ENCODE measurements around the gene ZNF19.
A peak's percentile ranks its signal among the peaks of the same experiment; 100 is the strongest.
"Not testable (repeated sequence)": the region's sequence is repeated elsewhere in the genome, so short reads cannot be mapped to it uniquely, and the experiment has no call there.

ZNF19 gene

DNA sequence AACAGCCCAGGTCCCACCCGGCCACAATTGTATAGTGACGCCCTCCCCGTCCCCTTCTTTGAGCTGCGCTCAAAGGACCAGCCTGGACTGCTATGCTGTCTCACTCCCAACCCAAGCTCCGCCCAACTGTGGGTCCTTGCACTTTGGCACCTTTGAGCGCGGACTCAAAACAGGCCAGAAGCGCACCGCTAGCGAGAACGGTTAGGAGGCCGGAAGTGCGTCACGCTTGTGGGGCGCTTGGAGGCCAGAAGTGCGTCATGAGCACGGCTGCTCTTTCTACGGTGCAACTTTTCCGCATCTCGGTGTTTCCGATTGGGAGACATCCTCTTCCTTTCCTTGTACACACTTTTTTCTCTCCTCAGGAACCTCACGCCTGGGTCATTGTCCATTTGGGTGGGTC is at the start of gene ZNF19:
Gene ZNF19, minus strand, starts transcription at position 203 of the 400 bp plus-strand sequence. CDS start 7,210 bp downstream, outside the sequence.
- no peak for DNase-seq

- DNase-seq: peak; percentile 15 to 35
These were observed 48.5 kb upstream of the ZNF19 start for GRCh38 chr16:71537643-71538042.

DNA sequence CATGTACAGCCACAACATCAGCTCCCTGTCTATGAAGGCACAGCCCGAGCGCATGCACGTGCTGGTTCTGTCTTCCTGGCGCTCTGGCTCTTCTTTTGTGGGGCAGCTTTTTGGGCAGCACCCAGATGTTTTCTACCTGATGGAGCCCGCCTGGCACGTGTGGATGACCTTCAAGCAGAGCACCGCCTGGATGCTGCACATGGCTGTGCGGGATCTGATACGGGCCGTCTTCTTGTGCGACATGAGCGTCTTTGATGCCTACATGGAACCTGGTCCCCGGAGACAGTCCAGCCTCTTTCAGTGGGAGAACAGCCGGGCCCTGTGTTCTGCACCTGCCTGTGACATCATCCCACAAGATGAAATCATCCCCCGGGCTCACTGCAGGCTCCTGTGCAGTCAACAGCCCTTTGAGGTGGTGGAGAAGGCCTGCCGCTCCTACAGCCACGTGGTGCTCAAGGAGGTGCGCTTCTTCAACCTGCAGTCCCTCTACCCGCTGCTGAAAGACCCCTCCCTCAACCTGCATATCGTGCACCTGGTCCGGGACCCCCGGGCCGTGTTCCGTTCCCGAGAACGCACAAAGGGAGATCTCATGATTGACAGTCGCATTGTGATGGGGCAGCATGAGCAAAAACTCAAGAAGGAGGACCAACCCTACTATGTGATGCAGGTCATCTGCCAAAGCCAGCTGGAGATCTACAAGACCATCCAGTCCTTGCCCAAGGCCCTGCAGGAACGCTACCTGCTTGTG is 47.8 kb upstream of the ZNF19 start:
- DNase-seq: no peak

- no peak for DNase-seq
These were observed 43.2 kb upstream of the ZNF19 start for GRCh38 chr16:71532366-71532765.

DNA sequence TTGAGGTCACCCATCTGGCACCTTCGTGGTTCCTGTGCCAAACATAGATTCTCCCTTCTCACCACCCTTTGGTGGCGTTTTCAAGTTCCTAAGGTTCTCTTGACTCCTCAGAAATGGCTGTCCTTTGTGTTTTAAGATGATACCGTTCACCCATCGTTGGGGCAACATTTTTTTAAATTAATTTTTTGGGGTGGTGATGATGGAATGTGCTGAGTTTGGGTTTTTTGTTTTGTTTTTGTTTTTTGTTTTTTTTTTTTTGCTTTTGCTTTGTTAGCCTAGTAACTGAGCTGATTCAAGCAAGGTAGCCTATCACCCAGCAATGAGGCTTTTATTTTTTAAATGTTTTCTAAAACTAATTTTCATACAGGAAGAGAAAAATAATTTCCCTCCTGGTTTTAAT is 39.7 kb upstream of the ZNF19 start:
- no peak for DNase-seq

DNA sequence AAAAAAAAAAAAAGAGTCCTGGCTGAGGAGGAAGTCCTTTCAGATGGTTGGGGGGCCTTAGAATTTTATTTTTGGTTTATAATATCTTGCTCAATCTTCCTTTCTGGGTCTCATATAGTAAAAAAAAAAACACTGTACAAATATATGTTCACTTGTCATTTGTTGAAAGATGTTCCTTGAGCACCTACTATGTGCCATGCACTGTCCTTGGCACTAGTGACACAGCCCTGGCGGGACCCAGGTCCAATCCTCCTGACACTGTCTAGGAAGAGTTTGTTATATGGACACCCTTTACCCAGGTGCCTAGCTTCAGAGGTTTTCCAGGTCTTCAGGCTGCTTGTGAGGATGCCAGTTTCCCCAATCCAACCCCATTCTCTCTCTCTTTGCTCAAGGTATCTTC is 39.1 kb upstream of the ZNF19 start:
- DNase-seq: no peak

DNA sequence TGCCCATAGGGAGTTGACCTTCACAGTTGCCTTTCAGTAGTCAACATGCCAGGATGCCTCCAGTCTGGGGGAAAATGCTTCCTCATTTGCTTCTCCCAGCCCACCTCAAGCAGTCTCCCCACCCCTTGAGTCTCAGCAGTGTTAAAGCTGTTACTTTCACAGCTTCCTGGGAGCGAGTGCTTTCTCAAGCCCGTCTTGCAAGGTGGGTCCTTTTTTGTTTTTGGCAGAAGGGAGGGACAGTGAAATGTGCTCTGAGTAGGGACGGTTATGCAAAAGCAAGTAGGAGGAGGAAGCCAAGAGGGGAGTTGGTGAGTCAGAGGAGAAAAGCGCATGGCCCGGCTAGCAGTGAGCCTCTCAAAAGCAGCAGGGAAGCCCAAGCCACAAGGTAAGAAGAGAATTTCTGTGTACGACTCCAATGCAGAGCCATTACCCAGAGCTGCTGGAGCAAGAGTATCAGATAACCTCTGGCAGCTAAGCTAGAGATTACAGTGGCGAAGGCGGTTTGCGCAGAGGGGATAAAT is 37.0 kb upstream of the ZNF19 start, which contains the start of gene CHST4:
Gene CHST4, plus strand, starts transcription at position 316 of the 521 bp plus-strand sequence. CDS start 10,252 bp downstream, outside the sequence.
- no peak for DNase-seq

GRCh38 chr16:71524566-71525553 is 35.7 kb upstream of the ZNF19 start:
- no peak for DNase-seq

DNA sequence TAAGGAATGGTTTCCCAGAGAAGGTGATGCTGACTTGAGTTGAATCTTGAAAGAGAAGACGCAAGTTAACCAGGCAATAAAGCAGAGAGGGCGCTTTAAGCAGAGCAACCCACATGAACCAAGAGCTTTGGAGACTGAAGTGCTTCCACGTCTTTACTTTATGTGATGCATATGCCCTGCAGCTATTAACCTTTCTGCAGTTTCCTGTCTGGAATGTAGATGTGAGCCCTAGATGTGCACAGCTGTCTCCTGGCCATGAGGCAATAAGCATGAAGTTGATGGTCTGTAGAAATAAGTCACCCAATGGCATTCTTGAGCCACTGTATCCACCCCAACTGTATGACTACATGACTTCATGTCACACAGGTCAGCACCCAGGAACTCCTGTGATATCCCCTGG is 31.4 kb upstream of the ZNF19 start:
- no peak for DNase-seq

GRCh38 chr16:71515026-71515425 is 25.9 kb upstream of the ZNF19 start:
- no peak for DNase-seq

DNA sequence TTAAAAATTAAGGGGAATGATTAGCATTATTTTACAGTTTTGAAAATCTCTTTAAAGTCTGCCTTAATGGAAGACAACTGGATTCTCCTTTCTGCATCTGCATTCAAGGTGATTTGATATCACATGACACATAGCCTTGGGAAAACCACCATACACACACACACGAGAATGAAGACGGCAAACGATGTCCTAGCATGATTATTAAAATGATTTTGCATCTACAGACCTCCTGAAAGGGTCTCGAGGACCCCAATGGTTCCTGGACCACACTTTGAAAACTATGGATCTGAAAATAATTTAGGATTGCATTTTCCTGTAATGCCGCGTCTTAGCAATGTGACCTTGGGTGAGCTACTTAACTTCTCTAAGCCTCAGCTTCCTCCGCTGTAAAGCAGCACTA is 25.4 kb upstream of the ZNF19 start:
- no peak for DNase-seq

DNA sequence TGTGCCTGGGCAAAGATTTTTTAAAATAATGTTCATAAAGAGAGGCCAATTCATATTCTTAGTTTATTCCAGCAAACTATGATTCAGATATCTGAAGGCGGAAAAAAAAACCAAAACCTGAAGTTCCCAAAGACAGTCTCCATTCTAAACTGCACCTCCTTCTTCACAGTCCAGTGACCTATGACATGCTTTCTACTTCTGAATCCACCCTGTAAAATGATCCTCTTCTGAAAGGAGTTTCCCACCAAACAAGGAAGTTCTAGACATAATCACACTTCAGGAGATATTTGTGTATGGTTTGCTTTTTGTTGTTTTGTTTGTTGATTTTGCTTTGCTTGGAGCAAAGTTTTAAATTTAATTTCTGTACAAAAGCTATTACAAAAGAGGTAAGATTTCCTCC is 24.2 kb upstream of the ZNF19 start:
- DNase-seq: no peak

GRCh38 chr16:71507061-71507460 is 17.9 kb upstream of the ZNF19 start:
- DNase-seq: no peak

- no peak for DNase-seq
These were observed 15.8 kb upstream of the ZNF19 start for GRCh38 chr16:71504901-71505300.

- not testable (repeated sequence) for DNase-seq
These were observed 14.9 kb upstream of the ZNF19 start for GRCh38 chr16:71504051-71504450.

- DNase-seq: no peak
These were observed 12.4 kb upstream of the ZNF19 start for GRCh38 chr16:71501547-71501946.

GRCh38 chr16:71500964-71501363 is 11.8 kb upstream of the ZNF19 start:
- DNase-seq: no peak

DNA sequence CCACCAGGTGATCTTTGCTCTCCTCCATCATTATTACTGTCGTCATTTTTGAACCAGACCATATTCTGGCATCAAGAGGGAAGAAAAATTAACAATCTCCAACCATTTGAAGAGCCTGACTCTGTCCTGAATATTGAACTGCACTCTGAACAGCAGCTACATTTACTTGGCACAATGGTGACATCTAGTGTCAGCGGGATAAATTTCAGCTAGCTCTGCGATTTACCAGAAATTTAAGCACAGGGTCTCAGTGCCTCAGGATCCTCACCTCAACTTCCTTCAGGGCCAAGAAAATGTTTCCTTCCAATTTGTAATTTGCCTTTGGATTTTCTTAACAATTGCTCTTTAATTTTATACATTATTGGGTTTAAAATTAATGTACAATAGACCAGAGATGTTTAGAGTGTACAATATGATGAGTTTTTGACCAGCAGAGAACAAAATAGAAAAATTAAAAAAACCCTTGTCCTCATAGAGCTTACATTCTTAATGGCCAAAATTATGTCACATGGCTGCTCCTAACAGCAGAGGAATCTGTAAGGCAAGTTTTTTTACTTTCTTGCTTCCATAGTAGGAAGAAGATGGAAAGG is 10.7 kb upstream of the ZNF19 start:
- peak; percentile 53 to 67 for DNase-seq

GRCh38 chr16:71498031-71498430 is 8.9 kb upstream of the ZNF19 start:
- DNase-seq: no peak

DNA sequence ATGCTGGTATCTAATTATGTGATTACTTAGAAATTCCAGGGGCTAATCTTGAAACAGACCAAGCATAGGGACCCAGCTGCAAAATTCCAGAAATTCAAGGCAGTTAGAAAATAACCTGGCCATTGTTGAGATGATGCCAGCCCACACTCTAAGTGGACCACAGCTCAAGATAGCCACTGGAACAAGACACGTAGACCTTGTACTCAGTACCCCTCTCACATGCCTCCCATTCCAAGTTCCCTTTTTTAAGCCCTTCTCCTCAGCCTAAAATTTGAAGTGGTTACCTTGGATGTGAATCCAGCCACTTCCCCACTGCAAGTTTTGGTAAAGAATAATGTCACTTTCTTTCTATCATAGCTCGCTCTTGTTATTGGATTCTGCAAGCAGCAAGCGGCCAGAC is 4.1 kb upstream of the ZNF19 start:
- no peak for DNase-seq

DNA sequence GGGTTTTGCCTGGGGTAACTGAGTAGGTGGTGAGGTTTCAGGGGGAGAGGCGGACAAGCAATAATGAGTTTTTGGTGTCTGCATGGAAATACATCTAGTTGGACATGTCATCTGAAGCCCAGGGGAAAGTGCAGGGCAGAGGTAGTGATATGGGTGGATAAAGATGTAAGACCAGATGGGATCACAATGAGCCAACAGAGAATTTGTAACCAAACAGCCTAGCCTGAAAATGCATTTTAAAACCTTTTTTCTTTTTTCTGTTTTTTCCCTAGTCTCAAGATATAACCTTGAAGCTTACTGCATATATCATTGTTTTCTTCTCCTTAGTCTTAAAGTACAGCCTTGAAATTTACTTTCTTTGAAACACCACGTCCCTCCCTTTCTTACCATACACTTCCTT is 3.7 kb upstream of the ZNF19 start:
- DNase-seq: no peak

DNA sequence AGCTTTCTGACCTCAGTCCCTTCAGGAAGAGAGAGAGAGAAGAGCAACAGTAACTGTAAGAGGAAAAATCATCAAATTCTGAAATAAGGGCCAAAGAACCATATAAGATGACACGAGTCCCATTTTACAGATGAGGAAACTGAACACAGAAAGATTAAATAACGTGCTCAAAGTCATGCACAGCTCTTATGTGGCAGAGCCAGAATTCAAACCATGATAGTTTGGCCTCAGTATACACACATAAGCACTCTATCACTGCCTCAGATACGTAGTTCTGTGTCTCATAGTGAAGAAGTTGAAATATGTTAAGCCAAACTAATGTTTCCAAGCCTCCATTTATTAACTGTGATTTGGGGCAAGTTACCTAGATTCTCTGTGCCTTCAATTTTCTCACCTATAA is 1.9 kb upstream of the ZNF19 start:
- no peak for DNase-seq

- DNase-seq: no peak
These were observed 1.2 kb upstream of the ZNF19 start for GRCh38 chr16:71490361-71490760.

All from CD4-positive, alpha-beta T cell treated with Interleukin-4 for 1 hour (primary cell).